ENCODE results near the gene SNRNP25.
"Not testable (repeated sequence)": the region's sequence is repeated elsewhere in the genome, so short reads cannot be mapped to it uniquely, and the experiment has no call there.

SNRNP25 gene

GRCh38 chr16:42069-42457 is 11.6 kb upstream of the SNRNP25 start:
- no peak for DNase-seq (ENCODE audit: low spot score)

DNA sequence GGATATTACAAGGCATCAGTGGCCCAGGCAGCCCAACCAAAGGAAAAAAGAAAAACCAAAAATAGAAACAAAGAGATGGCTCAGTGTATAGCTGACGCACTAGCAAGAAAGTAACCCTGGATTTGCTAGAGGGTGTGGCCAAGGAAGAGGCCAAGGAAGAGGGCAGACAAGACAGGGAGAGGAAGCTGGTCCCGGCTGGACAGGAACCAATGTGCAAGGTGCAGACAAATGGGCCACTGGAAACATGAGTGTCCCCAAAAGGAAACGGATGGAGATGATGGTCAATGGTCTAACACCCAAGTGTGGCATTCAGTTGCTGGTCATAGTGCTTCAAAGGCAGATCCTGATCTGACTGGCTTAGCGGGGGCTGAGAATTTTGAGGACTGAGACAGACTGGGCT is 10.9 kb upstream of the SNRNP25 start:
- no peak for DNase-seq (ENCODE audit: low spot score)

DNA sequence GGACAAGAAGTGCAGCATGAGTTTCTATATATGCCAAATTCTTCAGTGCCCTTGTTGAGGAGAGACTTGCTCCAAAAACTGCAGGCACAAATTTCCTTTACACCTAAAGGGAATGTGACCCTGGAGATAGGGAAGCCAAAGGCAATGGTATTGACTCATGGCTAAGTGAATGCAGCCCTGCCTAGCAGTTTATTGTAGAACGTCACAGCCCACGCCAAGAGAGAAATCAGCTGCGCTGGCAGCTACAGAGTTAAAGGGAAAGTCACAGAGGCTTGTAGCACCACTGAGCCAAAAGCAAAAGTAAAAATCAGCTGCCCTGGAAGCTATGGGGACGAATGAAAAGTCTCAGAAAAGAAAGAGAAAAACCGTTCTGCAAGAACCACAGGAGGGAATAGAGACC is 10.3 kb upstream of the SNRNP25 start:
- DNase-seq (ENCODE audit: low spot score), result no peak

DNA sequence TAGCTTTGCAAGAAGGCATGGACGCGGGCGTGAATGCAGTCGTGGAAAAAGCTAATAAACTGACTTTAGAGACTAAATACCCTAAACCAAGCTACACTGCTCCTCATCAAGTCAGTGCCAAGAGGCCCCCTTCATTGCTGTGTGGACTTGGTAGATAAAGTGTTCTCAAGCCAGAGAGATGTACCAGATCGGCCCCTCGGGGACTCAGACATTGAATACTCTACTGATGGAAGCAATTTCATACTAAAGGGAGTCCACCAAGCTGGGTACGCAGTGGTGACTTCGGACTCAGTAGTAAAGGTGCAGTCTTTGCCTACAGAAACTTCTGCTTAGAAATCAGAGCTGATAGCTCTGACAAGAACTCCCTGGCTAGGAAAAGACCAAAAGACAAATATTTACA is 9.0 kb upstream of the SNRNP25 start:
- DNase-seq (ENCODE audit: low spot score), result no peak

DNA sequence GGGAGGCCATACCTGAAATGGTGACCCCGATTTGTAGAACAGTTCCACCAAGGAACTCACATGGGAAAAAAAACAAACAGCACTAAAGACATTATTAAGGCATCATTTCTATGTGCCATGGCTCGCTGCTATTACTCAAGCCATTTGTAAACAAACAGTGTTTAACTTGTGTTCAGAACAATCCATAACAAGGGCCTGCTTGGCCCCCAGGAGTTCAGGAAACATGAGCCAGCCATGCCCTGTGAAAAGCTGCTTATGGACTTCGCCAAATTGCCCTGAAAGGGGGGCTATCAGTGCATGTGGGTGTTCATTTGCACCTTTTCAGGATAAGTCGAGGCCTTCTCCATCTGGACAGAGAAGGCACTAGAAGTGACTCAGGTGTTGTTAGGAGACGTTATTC is 8.2 kb upstream of the SNRNP25 start:
- DNase-seq (ENCODE audit: low spot score), result no peak

DNA sequence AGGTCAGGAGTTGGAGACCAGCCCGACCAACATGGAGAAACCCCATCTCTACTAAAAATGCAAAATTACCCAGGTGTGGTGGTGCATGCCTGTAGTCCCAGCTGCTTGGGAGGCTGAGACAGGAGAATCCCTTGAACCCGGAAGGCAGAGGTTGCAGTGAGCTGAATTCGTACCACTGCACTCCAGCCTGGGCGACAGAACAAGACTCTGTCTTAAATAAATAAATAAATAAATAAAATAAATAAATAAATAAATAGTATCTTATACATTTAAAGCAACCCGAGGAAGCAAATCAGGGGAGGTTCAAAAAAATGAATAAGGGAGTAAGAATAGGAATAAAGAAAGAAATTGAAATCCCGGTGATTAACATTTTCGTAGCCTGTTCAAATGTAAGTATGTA is 7.1 kb upstream of the SNRNP25 start:
- DNase-seq (ENCODE audit: low spot score), result not testable (repeated sequence)

GRCh38 chr16:47234-47633 is 6.4 kb upstream of the SNRNP25 start:
- DNase-seq (ENCODE audit: low spot score), result no peak

- DNase-seq (ENCODE audit: low spot score), result no peak
Observed at GRCh38 chr16:50769-51591, 2.6 kb upstream of the SNRNP25 start.

GRCh38 chr16:54237-54581 is 581 bp downstream of the SNRNP25 start:
- DNase-seq (ENCODE audit: low spot score), result no peak

DNA sequence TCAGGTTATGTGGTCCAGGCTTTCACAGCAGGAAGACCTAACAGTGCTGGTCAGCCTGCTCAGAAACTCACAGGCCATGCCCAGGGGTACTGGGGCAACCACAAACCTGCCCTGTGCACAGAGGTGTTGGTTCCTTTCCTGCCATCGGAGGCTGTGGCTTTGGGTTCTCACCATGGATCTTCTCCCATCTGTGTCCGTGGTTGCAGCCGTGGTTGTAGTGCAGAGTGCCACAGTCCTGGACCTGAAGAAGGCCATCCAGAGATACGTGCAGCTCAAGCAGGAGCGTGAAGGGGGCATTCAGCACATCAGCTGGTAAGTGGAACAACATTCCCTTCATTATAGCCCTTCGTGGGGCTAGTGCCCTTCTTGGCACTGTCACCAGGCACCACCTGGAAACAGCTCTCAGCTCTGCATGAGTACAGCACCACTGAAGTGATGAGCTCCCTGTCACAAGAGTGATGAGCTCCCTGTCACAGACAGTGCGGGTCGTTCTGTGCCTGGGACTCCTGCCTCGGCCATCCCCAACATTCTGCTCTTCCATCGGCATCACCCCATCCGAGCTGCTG is 2.0 kb downstream of the SNRNP25 start:
- DNase-seq (ENCODE audit: low spot score), result no peak

GRCh38 chr16:56231-56927 is 2.8 kb downstream of the SNRNP25 start:
- DNase-seq (ENCODE audit: low spot score), result no peak

DNA sequence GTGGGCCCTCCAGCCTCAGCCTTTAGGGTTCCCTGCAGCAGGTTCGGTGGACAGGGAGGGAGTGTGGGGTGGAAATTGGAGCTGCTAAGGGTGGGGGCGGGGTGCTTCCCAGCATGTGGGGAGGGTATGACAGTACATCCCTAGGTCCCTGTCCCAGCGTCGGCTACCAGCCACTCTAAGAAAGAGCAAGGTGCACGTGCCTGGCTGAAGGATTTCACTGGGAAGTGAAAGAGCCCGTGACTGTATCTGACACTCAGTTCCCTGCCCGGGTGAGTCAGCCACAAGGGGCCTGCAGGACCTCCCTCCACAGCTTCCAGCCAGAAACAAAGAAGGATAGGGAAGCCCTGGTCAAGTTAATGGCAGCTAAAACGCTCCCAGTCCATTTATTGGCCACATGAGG is 4.1 kb downstream of the SNRNP25 start:
- no peak for DNase-seq (ENCODE audit: low spot score)

- no peak for DNase-seq (ENCODE audit: low spot score)
Observed at GRCh38 chr16:58491-59439, 5.1 kb downstream of the SNRNP25 start.

DNA sequence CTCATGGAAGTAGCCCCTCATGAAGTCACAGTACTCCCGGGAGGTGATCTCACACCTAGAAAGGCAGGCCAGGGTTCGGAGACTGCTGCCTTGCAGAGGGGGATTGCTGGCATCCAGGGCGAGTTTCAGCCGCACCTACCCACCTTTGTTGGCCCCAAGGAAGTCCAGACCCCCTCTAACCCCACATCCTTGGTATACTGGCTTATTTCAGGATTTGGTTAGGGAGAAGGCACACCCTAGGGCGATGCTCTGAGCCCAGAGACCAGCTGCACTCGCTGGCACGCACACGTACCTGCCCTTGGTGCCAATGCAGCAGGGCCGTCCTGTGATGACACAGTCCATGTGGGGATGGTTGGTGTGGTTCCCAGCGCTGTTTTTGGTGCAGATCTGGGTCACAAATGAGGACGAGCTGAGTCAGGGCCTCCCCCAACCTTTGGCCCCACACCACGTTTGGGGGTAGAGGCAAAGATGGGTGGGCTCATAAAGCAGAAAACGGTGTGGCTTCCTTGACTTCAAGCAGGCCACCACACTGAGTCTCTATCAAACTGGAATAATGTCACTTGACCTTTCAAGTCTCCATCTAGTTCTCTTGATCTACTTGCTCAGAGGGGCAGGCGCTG is 5.9 kb downstream of the SNRNP25 start:
- no peak for DNase-seq (ENCODE audit: low spot score)

DNA sequence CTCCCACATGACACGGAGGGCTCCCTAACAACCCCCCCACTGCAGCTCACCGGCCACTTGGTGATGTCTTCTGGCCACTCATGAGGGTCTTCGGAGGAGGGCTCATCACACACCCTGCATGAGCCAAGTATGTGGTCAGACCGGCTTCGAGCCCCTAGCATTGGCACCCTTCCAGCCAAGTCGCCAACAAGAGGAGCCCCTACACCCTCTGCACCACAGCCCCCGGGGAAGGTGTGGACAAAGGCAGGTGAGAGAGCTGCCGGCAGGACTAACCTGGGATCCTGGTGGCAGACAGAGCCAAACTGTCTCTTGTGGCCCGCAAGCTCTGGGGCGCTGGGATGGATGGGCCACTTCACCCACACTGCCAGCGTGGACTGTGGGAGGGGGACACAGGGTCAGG is 6.5 kb downstream of the SNRNP25 start:
- DNase-seq (ENCODE audit: low spot score), result no peak

- no peak for DNase-seq (ENCODE audit: low spot score)
Observed at GRCh38 chr16:60929-61878, 7.6 kb downstream of the SNRNP25 start.

GRCh38 chr16:61879-62281 is 8.3 kb downstream of the SNRNP25 start:
- no peak for DNase-seq (ENCODE audit: low spot score)

- DNase-seq (ENCODE audit: low spot score), result no peak
Observed at GRCh38 chr16:62283-62967, 8.8 kb downstream of the SNRNP25 start.

DNA sequence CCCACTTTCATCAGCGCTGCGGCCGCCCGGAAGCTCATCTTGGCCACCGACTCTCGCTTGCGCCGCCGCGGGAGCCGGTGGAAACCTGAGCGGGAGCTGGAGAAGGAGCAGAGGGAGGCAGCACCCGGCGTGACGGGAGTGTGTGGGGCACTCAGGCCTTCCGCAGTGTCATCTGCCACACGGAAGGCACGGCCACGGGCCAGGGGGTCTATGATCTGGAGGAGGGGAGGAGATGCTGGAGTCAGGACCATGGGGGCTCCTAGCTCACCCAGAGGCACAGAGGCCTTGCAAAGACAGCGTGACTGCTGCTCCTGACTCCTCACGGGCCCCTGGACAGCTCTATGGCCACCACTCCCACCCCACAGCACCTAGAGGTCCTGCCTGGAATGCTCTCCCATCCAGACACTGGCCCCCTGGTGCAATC is 9.4 kb downstream of the SNRNP25 start:
- DNase-seq (ENCODE audit: low spot score), result no peak

DNA sequence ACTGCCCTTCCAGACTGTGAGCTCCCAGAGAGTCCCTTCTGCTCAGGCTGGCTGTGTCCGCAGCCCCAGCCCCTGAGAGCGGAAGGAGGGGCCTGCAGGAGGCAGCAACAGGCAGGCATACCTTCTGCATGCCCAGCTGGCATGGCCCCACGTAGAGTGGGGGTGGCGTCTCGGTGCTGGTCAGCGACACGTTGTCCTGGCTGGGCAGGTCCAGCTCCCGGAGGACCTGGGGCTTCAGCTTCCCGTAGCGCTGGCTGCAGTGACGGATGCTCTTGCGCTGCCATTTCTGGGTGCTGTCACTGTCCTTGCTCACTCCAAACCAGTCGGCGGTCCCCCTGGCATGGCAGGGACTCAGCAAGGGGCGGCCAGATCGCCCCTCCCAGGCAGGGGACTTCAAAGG is 9.8 kb downstream of the SNRNP25 start:
- no peak for DNase-seq (ENCODE audit: low spot score)
